Retina (tissue), 1 donor: ENCODE measurements around the gene KRTAP10-1.
A peak's percentile ranks its signal among the peaks of the same experiment; 100 is the strongest.

Experiments
- DNase-seq: peaks from one replicate; pipeline ENCODE4 v3.0.0-alpha.2; 2016

KRTAP10-1 gene

DNA sequence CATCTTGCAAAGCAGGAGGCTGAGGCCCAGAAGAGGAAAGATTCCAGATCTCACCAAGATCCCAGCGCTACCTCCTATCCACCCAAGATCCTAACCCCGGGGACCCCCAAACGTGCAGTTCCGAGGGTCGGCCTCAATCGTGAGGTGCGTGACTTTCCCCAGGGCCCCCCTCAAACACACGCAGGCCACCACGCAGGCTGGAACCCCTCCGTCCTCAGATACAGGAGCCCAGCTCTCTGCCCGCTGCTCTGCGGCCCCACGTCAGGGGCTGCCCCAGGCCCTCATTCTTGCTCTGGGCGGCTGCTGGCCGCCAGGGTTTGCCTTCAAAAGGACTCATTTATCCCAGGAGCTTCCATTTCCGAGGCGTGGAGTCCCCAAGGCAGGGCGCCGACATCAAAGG, 39.9 kb downstream of the KRTAP10-1 start:
- DNase-seq, result no peak

DNA sequence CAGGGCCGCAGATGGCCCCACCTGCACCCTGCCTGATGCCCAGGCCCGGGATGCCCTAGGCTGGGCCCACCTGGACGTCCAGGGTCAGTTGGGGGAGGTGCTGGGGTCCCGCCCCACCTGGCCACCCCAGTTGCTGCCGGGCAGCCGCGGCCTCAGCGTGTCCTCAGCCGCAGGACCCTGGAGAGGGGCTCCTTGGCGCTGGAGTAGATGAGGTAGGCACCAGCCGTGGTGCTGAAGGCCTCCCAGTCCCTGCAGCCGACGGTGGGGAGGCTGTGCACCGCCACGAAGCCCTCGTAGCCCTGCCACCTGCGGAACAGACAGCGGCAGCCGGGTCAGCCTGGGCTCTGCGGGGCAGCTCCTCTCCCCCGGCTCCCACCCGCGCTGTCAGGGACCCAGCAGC, 40.4 kb downstream of the KRTAP10-1 start:
- DNase-seq, result no peak

DNA sequence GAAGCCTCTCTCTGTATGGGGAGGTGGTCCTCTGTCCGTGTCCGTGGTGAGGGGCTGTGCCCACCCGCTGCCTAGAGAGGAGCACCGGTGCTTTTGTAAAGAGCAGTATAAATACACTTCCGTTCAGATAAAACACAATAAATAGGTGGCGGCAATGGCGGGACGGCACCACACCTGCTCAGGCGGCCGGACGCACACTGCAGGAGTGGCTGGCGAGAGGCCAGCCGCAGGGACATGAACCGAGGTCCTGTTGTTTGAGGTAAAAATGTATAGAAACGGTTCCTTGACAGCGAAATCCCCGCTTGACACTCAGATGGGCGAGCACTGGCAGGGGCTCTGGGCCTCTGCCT, 40.8 kb downstream of the KRTAP10-1 start:
- DNase-seq, result no peak

DNA sequence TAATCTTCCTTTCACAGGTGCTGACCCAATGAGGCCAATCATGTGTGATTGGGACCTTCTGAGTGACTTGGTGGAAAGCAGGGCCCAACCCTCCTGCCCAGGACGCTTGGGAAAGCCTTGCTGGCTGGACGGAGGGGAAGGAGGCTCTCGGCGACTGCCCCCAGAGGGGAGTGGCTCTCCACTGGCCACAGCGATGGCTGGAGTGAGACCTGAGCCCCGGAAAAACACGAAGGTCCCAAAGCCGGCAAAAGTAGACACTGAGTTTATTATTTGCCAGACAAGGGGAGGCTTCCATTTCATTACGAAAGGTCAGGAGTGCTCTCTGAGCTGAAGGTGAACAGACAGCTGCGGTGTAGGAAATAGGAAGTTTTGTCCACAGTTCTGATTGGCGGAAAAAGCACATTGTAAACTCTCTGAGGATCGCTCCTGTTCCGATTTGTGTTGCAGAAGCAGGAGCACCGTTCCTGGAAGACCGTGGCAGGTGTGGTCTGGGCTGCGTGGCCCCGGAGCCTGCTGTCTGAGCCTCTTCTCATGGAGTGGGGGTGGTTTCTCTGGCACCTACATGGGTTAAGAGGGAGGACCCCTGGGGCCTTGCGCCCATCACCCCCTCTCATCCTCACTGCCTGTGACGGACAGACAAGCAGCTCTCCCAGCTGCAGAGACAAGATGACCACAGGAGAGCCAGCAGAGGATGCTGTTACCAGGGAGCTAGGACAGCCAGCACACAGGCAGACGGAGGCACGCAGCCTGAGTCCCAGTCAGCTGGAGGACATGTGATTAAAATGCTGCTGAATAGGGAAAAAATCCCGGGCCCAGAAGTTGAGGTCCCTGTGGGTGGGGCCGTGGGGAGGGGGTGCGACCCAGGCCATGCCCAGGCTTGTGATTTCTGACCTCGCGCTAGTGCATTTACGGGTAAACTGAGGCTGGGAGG, 41.5 kb downstream of the KRTAP10-1 start:
- no peak for DNase-seq

DNA sequence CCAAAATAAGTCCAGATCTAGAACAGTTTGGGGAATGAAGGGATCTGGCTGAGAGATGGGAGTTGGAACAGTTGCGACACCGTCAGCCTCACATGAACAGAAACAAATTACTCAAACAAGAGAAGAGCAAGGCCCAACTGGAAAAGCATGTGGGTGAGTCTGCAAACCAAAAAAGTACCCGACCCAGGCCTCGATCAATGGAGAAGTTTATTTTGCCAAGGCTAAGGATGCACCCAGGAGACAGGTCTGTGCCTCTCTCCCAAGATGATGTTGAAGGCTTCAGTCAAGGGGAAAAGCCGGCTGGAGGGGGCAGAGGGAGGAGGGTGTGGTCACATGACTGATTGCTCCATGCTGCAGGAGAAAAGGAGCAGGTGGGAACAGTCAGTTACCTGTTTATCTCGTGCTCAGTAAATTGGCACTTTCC, 42.3 kb downstream of the KRTAP10-1 start:
- peak; percentile 39 for DNase-seq

DNA sequence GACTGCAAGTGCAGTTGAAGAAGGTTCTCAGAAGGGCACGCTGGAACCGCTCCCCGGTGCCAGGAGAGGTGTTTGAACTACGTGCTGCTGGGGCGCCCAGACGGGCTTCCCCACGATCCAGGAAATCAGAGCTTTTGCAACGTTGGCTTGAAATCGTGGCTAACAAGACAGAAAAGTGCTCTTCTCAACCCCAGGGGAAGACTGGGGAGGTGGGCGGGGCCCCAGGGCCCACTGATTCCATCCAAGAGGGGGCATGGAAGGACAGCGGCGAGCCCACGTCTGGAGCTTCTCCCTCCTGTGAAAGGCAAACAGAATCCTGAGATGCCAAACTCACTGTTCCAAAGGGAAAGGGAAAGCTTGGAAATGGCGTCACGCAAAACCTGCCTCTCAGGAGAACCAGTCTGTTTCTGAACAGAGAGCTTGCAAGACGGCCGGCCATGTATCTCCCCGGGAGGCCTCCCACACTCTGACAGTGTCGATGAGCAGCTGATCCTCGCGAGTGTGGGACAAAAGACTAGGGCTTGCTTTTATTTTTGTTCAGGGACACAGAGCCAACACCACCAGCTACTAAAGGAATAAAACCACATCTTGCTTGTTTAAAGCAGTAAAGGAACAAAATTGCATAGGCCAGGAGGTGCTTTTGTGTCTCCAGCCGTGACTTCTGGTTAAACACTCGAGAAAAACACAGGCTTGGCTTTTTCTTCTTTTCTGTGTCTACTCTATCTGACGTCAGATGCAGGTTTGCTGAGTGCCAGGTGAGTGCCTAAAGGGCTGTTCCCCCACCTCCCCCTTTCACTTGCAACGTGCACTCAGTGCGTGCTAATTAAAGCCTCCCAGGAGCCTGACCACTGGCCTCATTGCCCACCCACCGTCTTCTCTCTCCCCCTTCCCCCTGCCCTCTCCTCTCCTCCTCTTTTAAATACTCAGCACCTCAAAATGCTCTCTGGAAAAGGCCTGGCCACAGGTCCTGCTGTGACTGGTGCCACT, 43.1 kb downstream of the KRTAP10-1 start:
- DNase-seq, result peak; percentile 68

DNA sequence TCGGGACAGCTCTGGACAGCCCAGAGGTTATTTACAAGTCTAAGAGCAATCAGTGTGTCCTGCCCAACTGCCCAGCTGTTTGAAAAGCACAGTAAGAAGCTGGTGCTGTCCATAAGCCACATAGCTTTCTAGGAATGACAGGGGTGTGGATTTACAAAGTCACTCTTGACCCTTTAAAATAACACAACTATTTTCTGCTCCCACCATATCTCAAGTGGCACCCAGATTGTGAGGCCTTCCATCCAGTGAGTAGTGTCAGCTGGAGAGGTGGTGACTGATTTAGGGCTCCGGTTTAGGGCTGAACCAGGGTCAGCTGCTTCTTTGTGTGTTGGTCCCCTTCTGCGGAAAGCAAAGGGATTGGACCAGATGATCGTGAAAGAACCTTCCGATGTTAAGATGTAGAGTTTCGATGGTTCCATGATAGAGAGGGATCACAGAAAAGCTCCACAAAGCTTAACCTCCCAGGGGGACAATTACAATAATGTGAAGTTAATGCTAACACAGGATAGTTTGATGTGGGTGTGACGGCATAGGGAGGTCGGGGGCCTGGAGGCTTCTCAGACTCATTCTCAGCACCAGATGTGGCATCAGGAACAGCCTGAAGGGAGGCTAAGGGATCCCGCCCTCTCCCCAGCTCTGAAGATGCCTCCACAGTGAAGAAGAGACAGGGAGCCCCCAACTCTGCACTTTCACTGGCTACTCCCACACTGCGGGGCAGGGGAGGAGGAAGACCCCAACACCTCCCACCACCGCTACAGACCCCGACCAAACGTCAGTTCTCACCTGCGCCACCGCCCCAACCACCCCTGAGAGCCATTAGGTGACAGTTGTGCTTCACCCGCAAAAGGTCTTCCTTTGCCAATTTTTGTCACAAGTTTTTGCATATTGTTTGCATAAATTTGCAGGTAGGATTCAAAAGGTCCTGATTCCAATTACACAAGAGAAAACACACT, 44.1 kb downstream of the KRTAP10-1 start:
- no peak for DNase-seq

DNA sequence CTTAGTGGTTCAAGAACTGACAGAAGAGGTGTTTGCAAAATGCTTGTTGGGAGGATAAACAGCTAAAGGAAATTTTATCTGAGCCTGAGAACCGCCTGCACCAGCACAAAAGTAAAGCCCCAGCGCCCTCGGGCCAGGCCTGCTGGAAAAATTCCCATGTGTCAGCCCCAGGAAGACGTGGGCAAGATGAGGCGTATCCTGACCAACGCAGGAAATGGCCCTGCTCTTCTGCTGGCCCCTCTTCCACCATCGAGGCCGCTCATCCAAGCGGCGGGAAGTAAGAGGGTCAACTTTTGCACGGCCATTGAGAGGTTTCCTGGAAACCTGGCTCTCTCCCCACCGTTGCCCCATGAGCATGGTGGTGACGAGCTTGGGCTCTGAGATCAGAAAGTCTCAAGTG, 45.0 kb downstream of the KRTAP10-1 start:
- DNase-seq, result no peak

DNA sequence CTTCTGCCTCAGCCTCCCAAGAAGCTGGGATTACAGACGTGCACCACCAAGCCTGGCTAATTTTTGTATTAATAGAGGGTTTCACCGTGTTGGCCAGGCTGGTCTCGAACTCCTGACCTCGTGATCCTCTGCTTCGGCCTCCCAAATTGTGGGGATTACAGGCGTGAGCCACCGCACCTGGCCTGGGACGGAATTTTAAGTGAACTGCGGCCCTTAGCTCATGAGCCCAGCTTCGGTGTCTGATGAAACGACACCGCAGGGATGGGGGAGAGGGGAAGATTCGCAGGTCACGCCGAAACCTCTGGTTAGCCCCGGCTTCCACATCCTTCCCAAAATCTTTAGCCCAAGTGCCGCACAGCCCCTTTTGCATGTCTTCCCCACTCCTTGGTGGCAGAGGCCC, 45.6 kb downstream of the KRTAP10-1 start:
- DNase-seq, result no peak

DNA sequence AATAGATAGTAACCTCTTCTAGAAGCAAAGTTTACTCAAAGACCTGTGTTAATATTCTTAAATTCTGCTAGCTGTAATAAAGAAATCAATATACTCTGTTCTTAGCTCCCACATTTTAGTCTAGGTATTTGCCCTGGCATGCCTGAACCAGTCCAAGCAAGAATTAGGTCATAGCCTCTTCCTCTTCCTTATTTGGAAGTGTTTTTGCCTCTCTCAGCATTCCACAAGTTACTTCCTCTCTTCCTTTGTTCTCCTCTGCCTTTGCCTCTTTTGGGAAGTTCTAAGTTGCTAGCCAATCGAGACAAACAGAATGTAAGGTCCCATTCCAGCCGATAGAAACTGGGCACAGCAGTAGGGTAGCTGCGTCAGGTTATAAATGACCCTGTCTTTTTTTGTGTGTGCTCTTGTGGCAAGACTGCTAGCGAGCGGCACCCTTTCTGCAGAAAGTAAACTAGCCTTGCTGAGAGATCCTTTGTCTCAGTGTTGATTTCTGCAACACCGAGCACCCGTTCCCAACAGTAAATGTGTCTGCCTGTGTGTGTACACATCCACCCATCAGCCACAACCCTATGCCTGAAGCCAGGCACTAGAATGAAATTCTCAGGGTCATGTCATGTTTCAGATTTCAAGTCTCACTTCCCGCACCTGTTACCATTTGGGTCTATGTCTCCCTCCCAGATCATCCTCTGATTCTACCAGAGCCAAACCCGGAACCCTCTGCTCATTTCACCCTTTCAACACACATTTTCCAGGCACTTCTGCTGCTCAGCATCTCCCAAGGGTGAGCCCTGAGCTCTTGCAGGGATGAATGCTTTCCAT, 47.2 kb downstream of the KRTAP10-1 start:
- no peak for DNase-seq

DNA sequence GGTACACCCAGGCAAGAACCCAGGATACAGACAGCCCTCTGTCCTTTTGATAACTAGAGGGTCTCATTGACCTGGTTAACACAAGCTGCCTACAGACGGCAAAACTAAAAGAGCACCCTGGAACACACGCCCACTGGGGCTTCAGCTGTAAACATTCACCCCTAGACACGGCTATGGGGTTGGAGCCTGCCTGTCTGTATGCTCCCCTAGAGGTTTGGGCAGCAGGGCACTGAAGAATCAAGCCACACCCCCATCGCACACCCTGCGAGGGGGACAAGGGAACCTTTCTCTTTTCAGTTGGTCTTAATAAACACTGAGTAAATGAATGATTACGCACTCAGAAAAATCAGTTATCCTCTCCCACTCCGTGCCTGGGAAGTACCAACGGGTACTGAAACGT, 49.2 kb downstream of the KRTAP10-1 start:
- no peak for DNase-seq

DNA sequence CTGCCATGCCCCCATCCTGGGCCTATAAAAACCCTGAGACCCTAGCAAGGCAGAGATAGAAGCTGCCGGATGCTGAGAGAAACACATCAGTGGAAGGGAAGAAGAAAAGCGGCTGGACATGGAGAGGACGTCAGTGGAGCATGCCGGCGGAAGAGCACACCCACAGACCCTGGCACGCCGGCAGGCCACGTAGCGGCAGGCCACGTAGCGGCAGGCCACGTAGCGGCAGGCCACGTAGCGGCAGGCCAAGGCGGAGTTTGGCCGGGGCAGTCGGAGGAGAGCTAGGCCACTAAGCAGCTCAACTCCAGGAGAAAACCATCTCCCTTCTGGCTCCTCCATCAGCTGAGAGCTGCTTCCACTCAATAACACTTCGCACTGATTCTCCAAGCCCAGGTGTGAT, 49.6 kb downstream of the KRTAP10-1 start:
- DNase-seq, result no peak

DNA sequence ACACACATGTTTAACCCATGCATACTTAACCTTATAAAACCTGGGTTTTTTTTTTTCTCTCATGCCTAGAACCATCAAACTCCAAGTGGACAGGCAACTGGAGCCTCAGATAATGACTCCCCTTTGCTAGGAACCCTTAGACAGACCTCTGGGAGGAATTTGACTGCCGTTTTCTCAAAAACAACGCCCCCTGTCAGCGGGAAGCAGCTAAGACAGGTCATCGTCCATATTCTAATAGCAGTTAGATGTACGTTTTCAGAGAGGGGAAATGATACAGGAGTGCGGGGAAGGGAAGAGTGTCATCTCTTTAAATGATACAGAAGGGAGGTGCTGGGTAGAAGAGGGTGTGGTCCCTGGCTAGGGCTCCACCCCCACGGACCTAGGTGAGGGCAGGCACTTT, 50.0 kb downstream of the KRTAP10-1 start:
- DNase-seq, result no peak
